ENCODE results near the gene MGAT5B.

DNA sequence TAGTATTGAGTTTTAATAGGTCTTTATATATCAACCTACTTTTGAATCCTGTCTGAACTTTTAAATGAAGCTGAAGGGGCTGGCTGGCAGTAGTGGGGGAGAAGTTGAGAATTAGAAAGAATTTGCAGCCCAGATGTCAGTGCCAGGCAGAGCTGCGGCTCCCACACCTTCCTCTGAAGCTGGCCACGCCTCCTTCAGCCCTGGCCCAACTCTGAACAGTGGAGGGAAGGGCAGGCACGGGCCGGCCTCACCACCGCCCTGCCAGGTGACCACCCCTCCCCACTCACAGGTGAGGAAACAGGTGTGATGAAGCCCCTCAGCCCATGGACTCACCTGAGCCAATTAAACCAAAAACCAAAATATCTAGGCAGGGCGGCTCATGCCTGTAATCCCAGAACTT is 87.0 kb downstream of the MGAT5B start:
- TF ChIP-seq YY1 (IDR thresholded peaks at IDR 0.05), result no peak
- TF ChIP-seq, protein P1, sequence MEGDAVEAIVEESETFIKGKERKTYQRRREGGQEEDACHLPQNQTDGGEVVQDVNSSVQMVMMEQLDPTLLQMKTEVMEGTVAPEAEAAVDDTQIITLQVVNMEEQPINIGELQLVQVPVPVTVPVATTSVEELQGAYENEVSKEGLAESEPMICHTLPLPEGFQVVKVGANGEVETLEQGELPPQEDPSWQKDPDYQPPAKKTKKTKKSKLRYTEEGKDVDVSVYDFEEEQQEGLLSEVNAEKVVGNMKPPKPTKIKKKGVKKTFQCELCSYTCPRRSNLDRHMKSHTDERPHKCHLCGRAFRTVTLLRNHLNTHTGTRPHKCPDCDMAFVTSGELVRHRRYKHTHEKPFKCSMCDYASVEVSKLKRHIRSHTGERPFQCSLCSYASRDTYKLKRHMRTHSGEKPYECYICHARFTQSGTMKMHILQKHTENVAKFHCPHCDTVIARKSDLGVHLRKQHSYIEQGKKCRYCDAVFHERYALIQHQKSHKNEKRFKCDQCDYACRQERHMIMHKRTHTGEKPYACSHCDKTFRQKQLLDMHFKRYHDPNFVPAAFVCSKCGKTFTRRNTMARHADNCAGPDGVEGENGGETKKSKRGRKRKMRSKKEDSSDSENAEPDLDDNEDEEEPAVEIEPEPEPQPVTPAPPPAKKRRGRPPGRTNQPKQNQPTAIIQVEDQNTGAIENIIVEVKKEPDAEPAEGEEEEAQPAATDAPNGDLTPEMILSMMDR (IDR thresholded peaks at IDR 0.05; ENCODE audit: low read depth, low read length, missing input control), result no peak
- TF ChIP-seq RAD21 (IDR thresholded peaks at IDR 0.05), result no peak
